HG02973 (cell line): Measurements from ENCODE around the gene MR1.
A peak's percentile ranks its signal among the peaks of the same experiment; 100 is the strongest.

ENCODE experiments used
- ATAC-seq: cut with Tn5 transposase; IDR thresholded peaks from one replicate; pipeline ENCODE4 v1.9.1; 2021; ENCODE audit warnings: moderate library complexity; ENCODE audit not compliant: unreplicated experiment

Gene MR1

DNA sequence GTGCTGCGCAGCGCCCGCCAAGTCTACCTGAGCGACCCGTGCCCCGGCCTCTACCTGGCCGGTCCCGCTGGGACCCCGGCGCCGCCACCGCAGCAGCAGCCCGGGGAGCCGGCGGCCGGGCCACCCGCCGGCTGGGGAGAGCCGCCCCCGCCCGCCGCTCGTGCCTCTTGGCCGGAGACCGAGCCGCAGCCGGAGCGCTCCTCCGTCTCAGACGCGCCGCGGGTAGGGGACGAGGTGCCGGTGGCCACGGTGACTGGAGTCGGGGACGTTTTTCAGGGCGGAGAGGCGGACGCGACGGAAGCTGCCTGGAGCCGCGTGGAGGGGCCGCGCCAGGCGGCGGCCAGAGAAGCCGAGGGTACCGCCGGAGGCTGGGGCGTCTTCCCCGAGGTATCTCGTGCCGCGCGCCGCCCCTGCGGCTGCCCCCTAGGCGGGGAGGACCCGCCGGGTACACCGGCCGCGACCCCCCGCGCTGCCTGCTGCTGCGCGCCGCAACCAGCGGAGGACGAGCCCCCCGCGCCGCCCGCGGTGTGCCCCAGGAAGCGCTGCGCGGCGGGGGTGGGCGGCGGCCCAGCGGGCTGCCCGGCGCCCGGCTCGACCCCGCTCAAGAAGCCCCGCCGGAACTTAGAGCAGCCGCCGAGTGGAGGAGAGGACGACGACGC, 55.4 kb downstream of the MR1 start:
- peak; percentile 4 for ATAC-seq

DNA sequence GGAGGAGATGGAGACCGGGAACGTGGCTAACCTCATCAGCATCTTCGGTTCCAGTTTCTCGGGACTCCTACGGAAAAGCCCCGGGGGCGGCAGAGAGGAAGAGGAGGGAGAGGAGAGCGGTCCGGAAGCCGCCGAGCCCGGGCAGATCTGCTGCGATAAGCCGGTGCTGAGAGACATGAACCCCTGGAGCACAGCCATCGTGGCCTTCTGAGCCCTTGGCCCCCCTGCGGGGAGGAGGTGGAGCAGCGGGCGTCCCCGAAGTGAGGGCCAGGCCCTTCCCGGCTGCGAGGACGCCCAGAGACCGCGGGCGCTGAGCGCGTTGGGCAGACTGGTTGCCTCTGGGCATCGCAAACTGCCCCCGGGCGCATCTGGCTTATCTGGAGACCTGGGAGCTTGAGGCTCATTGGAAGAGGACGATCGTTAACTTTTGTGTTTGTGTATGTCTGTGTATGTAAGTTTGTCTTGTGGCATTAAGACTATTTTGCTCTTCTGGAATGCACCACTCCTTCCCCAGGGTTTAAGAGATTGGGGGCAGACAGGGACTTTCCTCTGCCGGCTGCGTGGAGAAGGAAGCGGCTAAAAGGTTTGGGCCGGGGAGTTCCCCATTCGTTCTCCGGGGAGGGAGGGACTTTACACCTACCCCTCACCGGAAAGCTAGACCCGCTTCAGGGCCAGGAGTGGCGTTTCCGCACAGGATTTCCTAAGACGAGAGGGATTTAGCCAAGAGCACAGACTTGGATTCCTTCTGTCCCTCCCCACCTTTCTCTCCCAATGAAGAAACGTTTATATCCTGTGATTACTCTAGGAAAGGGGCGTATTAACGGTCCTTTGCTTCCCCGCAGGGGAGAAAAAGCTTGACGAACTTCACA, 56.1 kb downstream of the MR1 start:
- ATAC-seq: peak; percentile 27

DNA sequence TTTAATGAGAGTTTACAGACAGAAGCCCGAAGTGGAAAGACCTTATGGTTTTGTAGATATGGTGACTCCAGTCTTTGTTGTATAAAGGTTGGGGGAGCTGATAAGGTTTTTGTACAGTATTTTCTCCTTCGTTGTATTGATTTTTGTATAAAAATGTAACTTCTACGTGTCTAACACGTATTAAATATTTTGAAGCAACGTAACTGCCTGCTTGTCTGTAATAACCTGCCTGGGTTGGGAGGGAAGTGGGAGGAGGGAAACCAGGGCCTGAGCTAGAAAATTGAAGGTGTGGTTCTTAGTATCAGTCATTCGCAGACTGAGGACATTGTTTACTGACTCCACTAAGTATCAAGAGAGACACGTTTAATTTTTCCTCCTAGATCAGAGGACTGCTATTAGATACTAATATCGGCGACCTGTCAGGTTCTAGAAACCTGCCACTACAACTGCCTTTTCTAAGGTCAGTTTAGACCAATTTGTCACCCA, 56.9 kb downstream of the MR1 start:
- no peak for ATAC-seq

DNA sequence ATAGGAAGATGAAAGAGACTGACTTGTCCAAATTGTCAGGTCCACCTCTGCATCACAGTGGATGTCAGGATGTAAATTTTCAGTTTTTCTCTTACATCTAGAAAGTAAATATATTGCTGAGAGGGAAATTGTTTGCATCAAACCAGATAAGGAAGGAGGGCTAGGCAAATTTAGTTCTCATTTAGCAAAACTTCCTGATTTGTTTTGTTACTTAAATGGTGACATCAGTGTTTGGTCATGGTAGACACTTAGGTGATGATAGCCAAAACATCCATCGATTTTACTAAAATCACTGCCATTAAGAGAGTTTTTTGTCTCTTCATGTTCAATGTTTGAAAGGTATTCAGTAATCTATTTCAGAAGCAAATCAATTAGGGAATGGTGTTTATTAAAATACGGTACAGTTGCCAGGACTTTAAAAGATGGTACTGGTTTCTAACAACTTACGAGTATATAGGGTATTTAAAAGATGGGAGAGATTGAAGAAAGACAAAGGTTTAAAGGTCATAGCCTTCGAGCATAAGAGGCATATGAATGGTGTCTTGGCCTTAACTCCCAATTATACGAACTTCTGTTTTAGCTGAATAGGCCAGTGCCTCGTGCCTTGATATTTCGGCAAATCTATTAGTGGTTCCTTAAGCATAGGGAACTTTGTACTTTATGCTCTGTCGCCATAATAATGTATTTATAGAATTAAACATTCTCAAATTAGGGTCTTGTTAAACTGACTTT, 57.7 kb downstream of the MR1 start:
- no peak for ATAC-seq

DNA sequence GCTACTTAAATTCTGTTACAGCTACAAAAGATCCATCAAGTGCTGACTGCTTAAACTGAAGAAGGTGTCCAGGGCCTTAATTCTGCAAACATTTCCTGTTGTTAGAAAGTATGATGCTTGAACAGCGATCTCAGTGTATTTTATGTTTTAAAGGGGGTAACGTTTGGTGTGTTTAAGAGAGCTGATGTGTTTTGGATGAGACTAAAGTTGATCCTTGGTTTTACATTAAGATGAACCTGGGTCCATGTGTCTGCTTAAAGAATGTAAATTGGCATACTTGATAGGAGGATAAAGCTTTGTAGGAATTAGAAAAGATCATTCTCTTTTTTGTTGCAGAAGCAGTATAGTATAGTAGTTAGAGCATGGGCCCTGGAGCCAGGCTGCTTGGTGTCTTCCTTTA, 58.3 kb downstream of the MR1 start:
- ATAC-seq: no peak

DNA sequence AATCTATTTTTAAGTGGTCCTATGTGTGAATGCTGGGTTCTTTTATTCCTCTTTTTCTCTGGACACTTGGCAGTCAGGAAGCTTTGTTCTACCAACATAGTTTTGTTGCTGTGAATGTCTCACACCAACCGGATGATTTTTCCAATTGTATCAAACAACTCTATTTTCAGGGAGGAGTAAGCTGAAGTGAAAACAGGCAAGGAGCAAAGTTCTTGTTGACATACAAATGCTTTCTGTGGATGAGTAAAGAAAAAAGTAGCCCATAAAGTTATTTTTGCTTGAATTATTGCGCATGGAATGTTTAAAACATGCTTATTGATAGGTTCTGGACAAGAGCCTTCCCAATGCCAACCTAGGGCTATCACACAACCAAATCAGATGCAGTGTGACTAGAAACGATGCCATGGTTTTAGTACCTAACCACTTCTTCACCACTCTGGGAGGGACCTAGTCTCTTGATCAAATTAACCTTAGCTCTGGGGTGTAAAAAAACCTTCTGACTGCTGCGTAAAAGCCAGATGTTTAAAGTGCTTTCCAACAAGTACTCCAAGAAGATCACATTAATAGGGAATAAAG, 59.2 kb downstream of the MR1 start:
- ATAC-seq: no peak

DNA sequence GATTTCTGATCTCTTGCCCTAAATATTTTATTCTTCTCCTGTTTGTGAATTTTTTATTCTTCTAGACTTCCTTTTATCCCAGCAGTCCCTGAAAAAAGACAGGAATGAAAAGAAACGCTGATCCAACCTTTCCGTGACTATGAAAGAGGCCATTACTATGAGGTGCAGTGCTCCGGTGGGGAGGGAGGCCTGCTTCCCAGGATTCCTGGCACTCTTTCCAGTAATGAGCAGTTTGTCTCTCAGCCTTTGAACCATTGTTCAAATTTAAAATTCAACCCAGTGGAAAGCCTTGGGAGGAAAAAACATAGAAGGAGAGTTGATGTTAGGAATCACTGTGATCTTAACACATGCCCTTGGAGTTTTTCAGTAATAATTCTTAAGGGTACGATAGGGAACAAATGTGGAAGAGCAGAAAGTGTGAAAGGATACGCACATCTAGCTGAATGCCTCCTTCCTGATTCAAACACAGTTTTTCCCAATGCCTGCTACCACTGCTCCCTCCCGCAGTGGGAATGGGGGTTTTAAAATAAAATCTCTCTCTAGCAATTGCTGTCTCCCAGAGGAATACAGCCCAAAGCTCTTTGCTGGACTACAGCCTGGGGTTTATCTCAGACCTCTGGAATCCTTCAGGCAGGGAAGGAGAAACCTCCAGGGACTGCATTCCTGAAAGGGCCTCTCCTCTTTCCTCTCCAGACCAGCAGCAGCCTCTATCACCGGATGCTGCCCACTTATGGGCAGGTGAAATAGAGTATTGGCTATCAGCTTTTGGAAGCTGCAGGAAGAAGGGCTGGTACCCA, 60.8 kb downstream of the MR1 start:
- no peak for ATAC-seq

DNA sequence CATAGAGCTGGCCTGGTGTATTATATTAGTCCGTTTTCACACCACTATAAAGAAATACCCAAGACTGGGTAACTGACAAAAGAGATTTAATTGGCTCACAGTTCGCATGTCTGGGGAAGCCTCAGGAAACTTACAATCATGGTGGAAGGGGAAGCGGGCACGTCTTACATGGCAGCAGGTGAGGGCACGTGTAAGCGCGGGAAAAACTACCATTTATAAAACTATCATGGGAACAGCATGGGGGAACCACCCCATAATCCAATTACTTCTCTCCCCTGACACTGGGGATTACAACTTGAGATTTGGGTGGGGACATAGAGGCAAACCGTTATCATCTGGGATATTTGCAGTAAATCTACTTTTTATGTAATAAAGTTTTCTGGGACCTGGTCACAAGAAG, 61.5 kb downstream of the MR1 start:
- ATAC-seq: no peak

DNA sequence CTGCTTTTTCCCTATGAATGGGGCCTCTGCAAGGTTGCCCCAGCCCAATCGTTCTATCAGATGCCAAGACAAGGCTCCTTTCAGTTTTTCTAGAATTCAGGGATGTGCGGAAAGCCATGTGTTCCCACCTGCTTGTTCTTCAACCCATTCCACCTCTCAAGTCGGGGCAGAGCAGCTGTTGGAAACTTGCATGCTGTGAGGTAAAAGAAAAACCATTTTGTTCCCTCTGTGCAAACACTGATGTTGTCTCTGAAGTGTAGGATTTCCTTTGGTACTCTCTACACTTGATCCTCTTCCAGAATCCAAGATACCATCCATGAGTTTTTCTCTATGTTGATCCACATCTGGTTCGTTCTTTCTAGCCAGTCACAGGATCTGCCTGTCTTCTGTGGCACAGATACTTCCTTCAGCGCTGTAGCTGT, 62.0 kb downstream of the MR1 start:
- no peak for ATAC-seq

DNA sequence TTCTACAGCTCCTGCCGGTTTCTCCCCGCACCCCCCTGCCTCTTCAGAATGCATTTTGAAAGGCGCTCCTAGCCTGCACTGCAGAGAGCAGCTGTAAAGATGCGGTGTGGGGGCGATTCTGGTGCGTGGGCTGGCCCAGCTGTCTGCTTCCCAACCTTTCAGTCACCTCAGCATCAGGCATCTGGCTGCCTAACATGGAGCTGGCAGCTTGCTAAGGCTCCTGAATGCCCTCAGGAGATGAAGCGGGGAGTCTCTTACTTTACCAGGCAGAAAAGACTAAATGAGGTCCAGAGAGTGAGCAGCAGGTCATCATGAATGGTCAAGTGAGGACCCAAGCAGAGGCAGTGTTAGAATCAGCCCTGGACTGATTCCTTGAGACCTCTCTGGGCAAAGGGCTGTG, 63.5 kb downstream of the MR1 start:
- no peak for ATAC-seq

DNA sequence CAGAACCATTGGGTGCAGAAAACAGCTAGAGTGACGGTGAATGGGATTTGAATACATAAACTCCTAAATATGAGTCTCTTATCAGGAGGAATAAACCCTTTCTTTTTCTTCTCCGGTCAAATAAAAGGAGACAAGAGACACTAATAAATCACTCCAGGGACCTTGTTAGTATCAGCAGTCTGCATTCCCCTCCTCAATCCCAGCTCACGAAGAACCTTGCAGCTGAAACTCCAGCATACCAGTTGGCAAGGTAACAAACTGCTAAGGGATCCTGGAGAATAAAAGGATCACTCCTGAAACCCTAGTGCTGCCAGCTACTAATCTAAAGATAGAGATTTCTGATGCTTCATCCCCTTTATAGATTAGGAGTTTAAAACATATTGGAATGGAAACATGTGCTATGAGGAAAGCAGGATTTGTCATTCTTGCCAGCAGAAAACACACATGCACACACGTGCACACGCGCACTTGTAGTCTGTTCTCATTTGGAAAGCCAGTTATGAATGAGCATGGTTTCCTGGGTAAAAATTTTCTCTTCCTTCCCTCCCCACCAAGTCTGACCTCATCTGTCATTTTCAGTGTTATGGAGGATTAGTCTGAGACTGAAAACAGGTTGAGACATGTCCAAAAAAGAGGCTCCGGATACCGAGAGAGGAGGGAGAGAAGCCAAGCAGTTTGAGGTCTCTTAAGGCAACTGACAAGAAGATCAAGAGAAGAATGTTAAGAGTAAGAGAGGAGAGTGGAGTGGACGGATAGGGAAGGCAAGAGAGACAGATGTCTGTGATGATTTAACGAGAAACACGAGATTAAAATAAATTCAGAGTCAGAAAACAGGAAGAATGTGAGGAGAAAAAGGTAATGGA, 65.6 kb downstream of the MR1 start:
- ATAC-seq: peak; percentile 75

DNA sequence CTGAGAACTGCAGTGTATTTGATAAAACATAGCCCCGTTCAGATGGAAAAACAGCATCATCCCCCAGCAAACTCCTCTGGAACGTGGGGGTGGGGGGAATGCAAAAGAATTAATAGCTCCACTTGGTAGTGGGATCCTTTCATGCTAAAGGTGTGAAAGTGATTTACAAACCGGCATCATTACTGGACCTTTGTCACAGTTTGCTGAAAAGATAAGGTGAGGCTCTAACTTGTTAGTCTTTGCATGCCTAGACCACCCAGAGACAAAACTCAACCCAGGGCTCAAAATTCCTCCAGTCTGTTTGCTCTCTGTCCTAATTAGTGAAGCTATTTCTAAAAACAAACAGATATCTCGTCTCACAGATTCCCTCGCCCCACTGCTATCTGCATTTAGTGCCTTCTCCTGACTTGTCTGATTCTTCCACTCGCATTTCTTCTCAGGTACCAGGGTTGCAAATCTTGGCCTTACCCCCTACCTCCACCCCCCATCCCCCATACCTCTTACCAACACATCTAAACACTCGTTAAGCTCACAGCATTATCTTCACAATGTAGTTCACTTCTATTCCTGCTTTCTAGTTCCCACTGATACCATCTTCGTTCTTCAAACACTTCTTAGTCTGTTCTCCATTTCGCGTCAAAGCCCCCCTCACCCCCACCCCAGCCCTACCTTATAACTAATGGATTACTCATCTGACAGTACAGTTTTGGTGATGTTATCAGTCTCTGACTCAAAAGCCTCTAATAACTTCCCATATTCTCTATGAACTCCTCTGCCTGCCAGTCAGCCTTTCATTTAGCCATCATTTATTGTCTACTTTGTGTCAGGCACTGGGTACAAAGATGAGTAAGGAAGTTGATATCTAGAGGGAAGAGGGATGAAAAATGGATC, 66.5 kb downstream of the MR1 start:
- no peak for ATAC-seq

DNA sequence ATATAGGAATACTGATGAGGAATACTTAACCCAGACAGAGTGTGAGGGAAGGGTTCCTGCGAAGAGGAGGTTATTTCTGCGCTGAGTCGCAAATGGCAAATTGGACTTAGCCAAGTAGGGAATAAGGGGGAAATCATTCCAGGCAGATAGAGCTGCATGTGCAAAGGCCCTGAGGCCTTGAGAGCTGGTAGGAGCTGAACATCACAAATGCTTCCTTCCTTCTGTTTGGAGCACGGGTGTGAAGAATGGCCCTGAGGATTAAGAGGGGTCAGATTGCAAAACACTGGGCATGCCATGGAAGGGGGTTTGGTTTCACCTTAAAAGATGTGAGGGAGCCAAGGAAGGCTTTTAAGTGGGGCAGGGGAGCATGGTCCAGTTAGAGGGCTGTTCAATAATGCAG, 67.2 kb downstream of the MR1 start:
- ATAC-seq: no peak

DNA sequence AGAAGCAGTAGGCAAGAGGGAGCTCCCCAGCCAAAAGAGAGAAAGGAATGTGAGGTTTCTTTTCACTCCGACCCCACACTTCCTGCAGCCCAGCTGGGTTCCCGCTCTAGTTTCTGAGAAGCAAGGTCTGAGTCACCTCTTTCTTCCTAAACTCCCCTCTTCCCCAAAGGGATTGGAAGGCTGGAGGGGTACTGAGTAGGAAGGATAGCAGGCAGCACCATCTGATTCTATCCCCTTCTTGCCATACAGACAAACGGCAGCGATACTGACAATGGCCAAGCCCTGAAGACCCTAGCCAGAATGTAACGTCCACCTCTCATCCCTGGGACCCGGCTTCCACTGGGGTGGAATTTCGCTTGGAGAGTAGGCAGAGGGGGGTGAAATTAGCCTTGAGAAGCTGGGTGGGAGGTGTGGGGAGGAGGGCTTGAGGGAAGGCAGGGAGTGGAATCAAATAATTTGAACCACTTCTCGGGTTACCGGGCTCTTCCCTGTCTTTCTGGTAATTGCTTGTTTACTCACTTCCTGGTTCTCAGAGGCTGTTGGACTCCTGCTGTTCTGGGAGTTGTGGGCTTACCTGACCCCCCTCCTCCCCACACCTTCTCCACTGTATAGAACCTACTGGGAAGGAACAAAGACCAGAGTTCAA, 67.9 kb downstream of the MR1 start:
- no peak for ATAC-seq

DNA sequence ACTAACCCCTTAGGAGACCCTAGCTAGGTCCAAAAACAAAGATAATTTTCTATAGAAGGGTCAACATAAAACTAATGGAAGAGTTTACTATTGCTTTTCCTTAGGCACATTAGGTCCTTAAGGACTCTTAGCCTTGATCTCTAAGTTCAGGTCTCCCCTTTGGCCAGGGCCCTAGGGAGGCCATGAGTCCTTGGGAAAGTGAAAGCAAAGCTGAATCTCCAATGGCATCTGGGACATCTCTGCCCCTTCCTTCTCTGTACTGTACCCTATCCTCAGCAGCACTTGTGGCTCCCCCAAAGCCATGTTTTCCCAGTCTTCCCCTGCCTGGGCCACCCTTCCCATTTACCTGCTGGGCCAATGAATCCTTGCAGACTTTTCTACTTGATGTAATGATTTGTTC, 69.1 kb downstream of the MR1 start:
- ATAC-seq: no peak

DNA sequence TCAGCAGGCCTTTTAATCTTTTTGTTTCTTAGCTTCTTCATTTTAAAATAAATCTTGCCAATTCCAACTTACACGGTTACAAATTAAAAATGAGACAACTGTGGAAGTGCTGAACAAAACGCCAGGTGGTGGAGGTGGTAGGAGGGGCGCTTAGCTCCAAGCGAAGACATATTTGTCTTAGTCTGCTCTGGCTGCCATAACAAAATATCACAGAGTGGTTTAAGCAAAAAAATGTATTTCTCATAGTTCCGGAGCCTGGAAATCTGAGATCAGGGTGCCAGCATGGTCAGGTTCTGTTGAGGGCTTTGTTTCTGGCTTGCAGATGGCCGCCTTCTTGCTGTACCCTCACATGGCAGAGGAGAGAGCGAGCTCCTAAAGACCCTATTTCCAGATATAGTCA, 69.6 kb downstream of the MR1 start:
- ATAC-seq: no peak

DNA sequence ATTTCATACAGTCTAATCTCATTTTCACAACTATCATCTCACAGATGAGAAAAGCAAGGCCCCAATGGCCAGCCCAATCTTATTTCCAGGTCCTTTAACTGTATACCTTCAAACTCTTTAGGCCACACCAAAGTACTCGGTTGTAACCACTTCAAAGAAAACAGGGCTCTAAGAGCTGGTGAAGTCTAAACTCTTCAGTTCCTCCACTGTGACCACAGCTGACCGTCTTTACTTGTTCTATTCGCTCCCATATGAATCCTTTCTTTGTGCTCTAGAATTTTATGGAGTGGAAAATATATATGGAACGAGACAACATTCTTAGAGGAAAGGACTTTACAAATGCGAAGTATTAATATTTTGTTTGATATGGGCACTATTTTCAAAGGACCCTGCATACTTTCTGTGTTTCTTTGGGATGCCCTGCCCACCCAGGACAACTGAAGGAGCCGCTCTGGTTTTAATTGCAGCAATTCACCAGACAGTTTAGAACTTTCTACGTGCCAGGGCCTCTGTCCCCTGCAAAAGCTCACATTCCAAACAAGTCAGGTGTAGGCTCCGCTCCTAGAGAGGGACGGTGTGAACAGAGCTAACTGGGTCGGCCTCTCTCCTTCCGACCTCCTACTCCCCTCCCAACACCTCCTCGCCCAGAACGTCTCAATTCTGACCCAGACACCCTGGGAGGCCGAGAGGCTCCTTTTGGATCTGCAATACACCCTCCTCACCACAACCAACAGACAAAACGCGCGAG, 70.4 kb downstream of the MR1 start:
- ATAC-seq: peak; percentile 32

DNA sequence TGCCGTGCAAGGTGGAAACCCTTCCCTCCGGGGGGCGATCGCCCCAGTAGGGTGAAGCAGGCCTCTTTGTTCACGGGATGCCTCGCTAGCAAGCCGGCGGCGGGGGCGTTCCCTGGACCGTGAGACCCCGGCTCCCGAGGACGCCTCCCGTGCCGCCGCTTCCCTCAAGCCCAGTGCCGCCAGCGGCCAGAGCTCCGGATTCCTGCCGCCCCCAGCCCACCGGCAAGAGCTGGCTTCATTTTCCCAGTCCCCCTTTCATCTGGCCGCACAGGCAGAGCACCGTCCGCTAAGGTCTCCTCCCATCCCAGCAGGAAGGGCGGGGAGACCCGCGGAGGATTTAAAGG, 71.0 kb downstream of the MR1 start:
- no peak for ATAC-seq
